ENCODE data around the gene AMTN.

DNA sequence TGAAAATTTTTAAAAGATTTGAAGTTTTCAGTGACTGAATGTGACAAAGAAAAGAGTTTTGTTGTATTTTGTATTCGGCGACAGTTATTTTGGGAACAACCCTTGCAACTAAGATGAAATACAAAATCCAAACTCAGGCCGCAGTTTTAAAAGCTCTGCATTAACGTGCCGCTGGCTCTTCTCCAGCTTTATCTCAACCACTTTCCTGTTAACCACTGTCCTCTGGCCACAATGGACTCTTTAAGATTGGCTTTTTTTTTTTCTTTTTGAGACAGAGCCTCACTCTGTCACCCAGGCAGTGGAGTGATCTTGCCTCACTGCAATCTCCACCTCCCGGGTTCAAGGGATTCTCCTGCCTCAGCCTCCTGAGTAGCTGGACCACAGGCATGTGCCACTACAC lies 22.1 kb upstream of the AMTN start:
- TF ChIP-seq, protein P1, sequence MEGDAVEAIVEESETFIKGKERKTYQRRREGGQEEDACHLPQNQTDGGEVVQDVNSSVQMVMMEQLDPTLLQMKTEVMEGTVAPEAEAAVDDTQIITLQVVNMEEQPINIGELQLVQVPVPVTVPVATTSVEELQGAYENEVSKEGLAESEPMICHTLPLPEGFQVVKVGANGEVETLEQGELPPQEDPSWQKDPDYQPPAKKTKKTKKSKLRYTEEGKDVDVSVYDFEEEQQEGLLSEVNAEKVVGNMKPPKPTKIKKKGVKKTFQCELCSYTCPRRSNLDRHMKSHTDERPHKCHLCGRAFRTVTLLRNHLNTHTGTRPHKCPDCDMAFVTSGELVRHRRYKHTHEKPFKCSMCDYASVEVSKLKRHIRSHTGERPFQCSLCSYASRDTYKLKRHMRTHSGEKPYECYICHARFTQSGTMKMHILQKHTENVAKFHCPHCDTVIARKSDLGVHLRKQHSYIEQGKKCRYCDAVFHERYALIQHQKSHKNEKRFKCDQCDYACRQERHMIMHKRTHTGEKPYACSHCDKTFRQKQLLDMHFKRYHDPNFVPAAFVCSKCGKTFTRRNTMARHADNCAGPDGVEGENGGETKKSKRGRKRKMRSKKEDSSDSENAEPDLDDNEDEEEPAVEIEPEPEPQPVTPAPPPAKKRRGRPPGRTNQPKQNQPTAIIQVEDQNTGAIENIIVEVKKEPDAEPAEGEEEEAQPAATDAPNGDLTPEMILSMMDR (IDR thresholded peaks at IDR 0.05; ENCODE audit: low read length): no peak
- no peak for TF ChIP-seq EZH2 (IDR thresholded peaks at IDR 0.05; ENCODE audit: borderline replicate concordance, low read length)
